GM12891 (cell line): ENCODE data around the gene OR2V2.
"Not testable (repeated sequence)": the region's sequence is repeated elsewhere in the genome, so short reads cannot be mapped to it uniquely, and the experiment has no call there.

Source experiments
- DNase-seq: peaks from one replicate; pipeline ENCODE4 v3.0.0; 2011; ENCODE audit warnings: low spot score; ENCODE audit not compliant: insufficient read length
- FAIRE-seq: peaks from 2 replicates; lab custom pipeline; 2011; peaks lifted over from hg19 to GRCh38; lab: Jason Lieb, UNC
- PAX5 ChIP-seq: IDR thresholded peaks from 2 replicates; pipeline ENCODE4 v1.6.1; 2011; ENCODE audit warnings: low read length, moderate library complexity, mild to moderate bottlenecking; ENCODE audit not compliant: insufficient read depth, severe bottlenecking
- POLR2A ChIP-seq: IDR thresholded peaks from 2 replicates; pipeline ENCODE4 v1.6.1; 2011; ENCODE audit warnings: low read depth, low read length, control low read depth
- POLR2AphosphoS5 ChIP-seq: IDR thresholded peaks from 2 replicates; pipeline ENCODE4 v1.6.1; 2011; ENCODE audit warnings: low read depth, low read length, control low read depth
- POU2F2 ChIP-seq: IDR thresholded peaks from 2 replicates; pipeline ENCODE4 v1.6.1; 2011; ENCODE audit warnings: low read depth, mild to moderate bottlenecking, control low read depth, low read length, moderate library complexity
- SPI1 ChIP-seq: IDR thresholded peaks from 2 replicates; pipeline ENCODE4 v1.6.1; 2011; ENCODE audit warnings: low read depth, low read length, control low read depth
- TAF1 ChIP-seq: IDR thresholded peaks from 2 replicates; pipeline ENCODE4 v1.6.1; 2011; ENCODE audit warnings: low read depth, low read length, control low read depth

The OR2V2 gene

GRCh38 chr5:181119105-181119504, 28.3 kb upstream of the OR2V2 start:
- TF ChIP-seq PAX5 (no peak), POLR2AphosphoS5 (no peak), POU2F2 (no peak), POLR2A (no peak), TAF1 (no peak), SPI1 (no peak)
- FAIRE-seq (no peak), DNase-seq (no peak)

GRCh38 chr5:181120306-181120705, 27.1 kb upstream of the OR2V2 start:
- no peak for FAIRE-seq
- TF ChIP-seq SPI1 (no peak), POLR2A (no peak), POLR2AphosphoS5 (no peak), PAX5 (no peak), POU2F2 (no peak), TAF1 (no peak)
- DNase-seq, result no peak

DNA sequence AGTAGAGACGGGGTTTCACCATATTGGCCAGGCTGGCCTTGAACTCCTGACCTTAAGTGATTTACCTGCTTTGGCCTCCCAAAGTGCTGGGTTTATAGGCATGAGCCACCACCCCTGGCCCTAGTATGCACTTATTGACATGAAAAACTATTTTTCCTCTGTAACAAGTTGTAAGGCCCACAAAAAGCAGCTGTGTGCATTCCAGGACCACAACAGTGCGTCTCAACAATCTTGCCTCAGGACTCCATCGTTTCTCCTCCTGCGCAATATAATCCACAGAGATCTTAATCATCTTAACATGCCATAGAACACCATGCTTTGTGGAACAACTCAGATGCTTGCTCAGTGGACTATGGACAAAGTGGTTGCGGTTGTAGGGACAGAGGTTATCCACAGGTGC, 26.6 kb upstream of the OR2V2 start:
- DNase-seq (no peak), FAIRE-seq (no peak)
- TF ChIP-seq PAX5 (no peak), POU2F2 (no peak), SPI1 (no peak), TAF1 (no peak), POLR2AphosphoS5 (no peak), POLR2A (no peak)

DNA sequence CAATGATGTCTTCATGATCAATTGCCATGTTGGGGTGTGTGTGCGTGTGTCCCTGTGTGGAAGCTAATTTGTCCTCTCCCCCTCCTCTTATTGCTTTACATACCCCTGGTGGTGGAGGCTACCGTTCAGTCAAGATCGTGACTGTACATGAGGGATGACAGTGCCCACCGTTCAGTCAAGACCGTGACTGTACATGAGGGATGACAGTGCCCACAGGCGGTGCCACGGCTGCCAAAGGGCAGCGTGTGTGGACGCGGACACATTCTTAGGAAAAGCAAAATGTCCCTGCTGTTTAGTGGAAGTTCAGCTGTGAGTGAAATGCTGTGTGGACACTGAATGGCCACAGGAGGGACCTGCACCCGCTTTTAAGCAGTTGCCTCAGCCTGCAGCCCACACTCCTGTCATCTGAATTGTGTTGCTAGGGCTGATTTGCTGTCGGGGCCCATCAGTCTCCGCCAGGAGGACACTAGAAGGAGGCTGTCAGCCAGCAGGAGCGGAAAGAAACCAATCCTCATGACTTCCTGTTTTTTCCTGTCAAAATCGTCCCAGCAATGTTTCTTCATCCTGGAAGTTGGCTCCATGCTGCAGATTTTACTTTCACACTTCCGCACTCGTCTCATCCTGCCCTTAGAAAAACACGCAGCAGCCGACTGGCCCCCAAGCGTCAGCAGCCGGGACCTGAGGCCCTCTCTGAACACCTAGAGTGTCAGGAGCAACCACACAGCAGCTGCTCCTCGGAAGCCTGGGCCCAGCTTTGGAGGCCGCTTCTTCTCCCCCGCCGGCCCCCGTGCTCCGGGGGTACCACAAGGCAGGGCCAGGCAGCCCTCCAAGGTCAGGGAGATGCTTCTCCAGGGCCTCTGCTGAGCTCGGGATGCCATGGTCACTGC, 25.5 kb upstream of the OR2V2 start:
- DNase-seq (no peak), FAIRE-seq (no peak)
- TF ChIP-seq PAX5 (no peak), SPI1 (no peak), POU2F2 (no peak)

DNA sequence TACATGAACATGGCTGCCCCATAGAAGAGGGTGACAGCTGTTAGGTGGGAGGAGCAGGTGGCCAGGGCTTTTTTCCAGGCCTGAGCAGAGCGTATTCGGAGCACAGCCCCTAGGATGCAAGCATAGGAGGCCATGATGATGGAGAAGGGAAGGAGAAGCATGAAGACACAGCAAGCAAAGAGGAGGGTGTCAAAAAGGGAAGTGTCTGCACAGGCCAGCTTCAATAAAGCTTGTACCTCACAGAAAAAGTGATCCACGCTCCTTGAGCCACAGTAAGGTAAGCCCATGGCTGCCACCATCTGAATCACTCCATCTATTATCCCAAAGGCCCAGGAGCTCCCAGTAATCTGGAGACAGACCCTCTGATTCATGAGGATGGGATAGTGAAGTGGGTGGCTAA, 22.9 kb upstream of the OR2V2 start:
- DNase-seq, result no peak
- TF ChIP-seq POLR2A (no peak), POLR2AphosphoS5 (no peak), TAF1 (no peak), PAX5 (no peak), SPI1 (no peak), POU2F2 (no peak)

DNA sequence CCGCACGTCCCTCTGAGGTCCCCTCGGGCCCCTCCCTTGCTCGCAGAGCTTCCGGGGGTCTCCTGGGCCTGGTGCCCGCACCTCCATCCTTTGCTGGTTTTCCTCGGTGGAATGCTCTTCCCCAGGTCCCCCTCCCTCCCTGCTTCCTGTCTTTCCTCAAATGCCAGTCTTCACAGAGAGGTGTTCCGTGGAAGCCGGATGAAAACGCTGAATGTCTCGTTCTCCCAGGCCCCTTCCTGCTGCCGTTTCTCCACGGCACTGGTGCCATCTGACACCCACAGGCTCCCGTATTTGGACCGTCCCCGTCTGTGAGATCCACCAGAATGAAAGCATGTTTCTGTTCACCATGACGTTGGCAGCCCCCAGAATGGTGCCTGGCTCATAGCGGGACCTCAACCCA, 20.5 kb upstream of the OR2V2 start:
- TF ChIP-seq POU2F2, result no peak
- TF ChIP-seq PAX5, result no peak
- TF ChIP-seq SPI1, result no peak
- no peak for TF ChIP-seq POLR2A
- TF ChIP-seq POLR2AphosphoS5, result no peak
- TF ChIP-seq TAF1, result no peak
- DNase-seq (no peak), FAIRE-seq (no peak)

More for the DNA sequence above, 22.9 kb upstream of the OR2V2 start:
- no peak for FAIRE-seq

- no peak for DNase-seq
- no peak for FAIRE-seq
Observed at GRCh38 chr5:181127456-181127855, 19.9 kb upstream of the OR2V2 start.

GRCh38 chr5:181127907-181128626, 19.3 kb upstream of the OR2V2 start:
- TF ChIP-seq SPI1, result no peak
- no peak for TF ChIP-seq POU2F2
- TF ChIP-seq POLR2A, result no peak
- TF ChIP-seq PAX5, result no peak
- no peak for TF ChIP-seq TAF1
- TF ChIP-seq POLR2AphosphoS5, result no peak
- FAIRE-seq (no peak), DNase-seq (no peak)

More at GRCh38 chr5:181127456-181127855, 19.9 kb upstream of the OR2V2 start:
- TF ChIP-seq POLR2AphosphoS5 (no peak), SPI1 (no peak), POU2F2 (no peak), POLR2A (no peak), PAX5 (no peak), TAF1 (no peak)

GRCh38 chr5:181129601-181130000, 17.8 kb upstream of the OR2V2 start:
- TF ChIP-seq POLR2A (no peak), TAF1 (no peak)
- FAIRE-seq, result no peak

GRCh38 chr5:181130081-181130480, 17.3 kb upstream of the OR2V2 start:
- FAIRE-seq, DNase-seq: not testable (repeated sequence)

More at GRCh38 chr5:181129601-181130000, 17.8 kb upstream of the OR2V2 start:
- no peak for DNase-seq
